Muscle of arm (tissue), 14 donors: Measurements from ENCODE around the gene FABP3. TPM values are rescaled to one million over a fixed set of nuclear protein-coding genes. Genes with fewer than 3 reads are reported as not detected.

Source experiments
- DNase-seq: peaks from one replicate; pipeline ENCODE4 v3.0.0-alpha.2; 2013
- long read RNA-seq, 11 donors: transcript quantifications; one replicate each; lab custom pipeline, GENCODE V29; 2026
- polyA plus RNA-seq, 12 donors: library from polyadenylated mRNA; unstranded; fragments of 120-200 nt; gene quantifications; one replicate each; pipeline ENCODE4 v1.2.1, GENCODE V29; 2013; ENCODE audit not compliant: insufficient read length in 12 of 12

Gene FABP3
- 100 to 1,000 TPM in 10 of 12 donors, 10 to 100 TPM in 1, not detected in 1; 96.3 to 205 (median 159) TPM for polyA plus RNA-seq
- long read RNA-seq, donor 1, transcript FABP3-201 (4 exons, 725 nt): major isoform, 25 of 32 reads
- long read RNA-seq, donor 1, partial matches to known transcripts: 5 of 32 reads
- long read RNA-seq, donor 1, other reads (novel, unspliced or antisense): 0 of 32 reads
- long read RNA-seq, donor 2, transcript FABP3-201 (4 exons, 725 nt): major isoform, 108 of 145 reads
- long read RNA-seq, donor 2, transcript FABP3-203 (3 exons, 535 nt): minor isoform, 17 of 145 reads
- long read RNA-seq, donor 2, partial matches to known transcripts: 20 of 145 reads
- long read RNA-seq, donor 2, other reads (novel, unspliced or antisense): 0 of 145 reads
- long read RNA-seq, donor 3, transcript FABP3-201 (4 exons, 725 nt): major isoform, 36 of 39 reads
- long read RNA-seq, donor 3, partial matches to known transcripts: 0 of 39 reads
- long read RNA-seq, donor 3, other reads (novel, unspliced or antisense): 0 of 39 reads
- long read RNA-seq, donor 4, transcript FABP3-201 (4 exons, 725 nt): major isoform, 37 of 51 reads
- long read RNA-seq, donor 4, transcript FABP3-203 (3 exons, 535 nt): minor isoform, 9 of 51 reads
- long read RNA-seq, donor 4, partial matches to known transcripts: 5 of 51 reads
- long read RNA-seq, donor 4, other reads (novel, unspliced or antisense): 0 of 51 reads
- long read RNA-seq, donor 5, transcript FABP3-201 (4 exons, 725 nt): major isoform, 114 of 120 reads
- long read RNA-seq, donor 5, transcript FABP3-203 (3 exons, 535 nt): minor isoform, 5 of 120 reads
- long read RNA-seq, donor 5, partial matches to known transcripts: 0 of 120 reads
- long read RNA-seq, donor 5, other reads (novel, unspliced or antisense): 0 of 120 reads
- long read RNA-seq, donor 6, transcript FABP3-203 (3 exons, 535 nt): minor isoform, 6 of 89 reads
- long read RNA-seq, donor 6, transcript FABP3-201 (4 exons, 725 nt): major isoform, 69 of 89 reads
- long read RNA-seq, donor 6, partial matches to known transcripts: 9 of 89 reads
- long read RNA-seq, donor 6, other reads (novel, unspliced or antisense): 5 of 89 reads
- long read RNA-seq, donor 7, transcript FABP3-201 (4 exons, 725 nt): major isoform, 41 of 51 reads
- long read RNA-seq, donor 7, partial matches to known transcripts: 7 of 51 reads
- long read RNA-seq, donor 7, other reads (novel, unspliced or antisense): 0 of 51 reads
- long read RNA-seq, donor 8, transcript FABP3-201 (4 exons, 725 nt): major isoform, 110 of 116 reads
- long read RNA-seq, donor 8, transcript FABP3-203 (3 exons, 535 nt): minor isoform, 6 of 116 reads
- long read RNA-seq, donor 8, partial matches to known transcripts: 0 of 116 reads
- long read RNA-seq, donor 8, other reads (novel, unspliced or antisense): 0 of 116 reads
- long read RNA-seq, donor 9, transcript FABP3-201 (4 exons, 725 nt): major isoform, 43 of 45 reads
- long read RNA-seq, donor 9, partial matches to known transcripts: 0 of 45 reads
- long read RNA-seq, donor 9, other reads (novel, unspliced or antisense): 0 of 45 reads
- long read RNA-seq, donor 10, transcript FABP3-201 (4 exons, 725 nt): major isoform, 64 of 67 reads
- long read RNA-seq, donor 10, partial matches to known transcripts: 0 of 67 reads
- long read RNA-seq, donor 10, other reads (novel, unspliced or antisense): 0 of 67 reads
- long read RNA-seq, donor 11, transcript FABP3-201 (4 exons, 725 nt): major isoform, 121 of 147 reads
- long read RNA-seq, donor 11, transcript FABP3-203 (3 exons, 535 nt): minor isoform, 6 of 147 reads
- long read RNA-seq, donor 11, partial matches to known transcripts: 20 of 147 reads
- long read RNA-seq, donor 11, other reads (novel, unspliced or antisense): 0 of 147 reads

GRCh38 chr1:31373056-31373896 lies at the start of gene FABP3:
TSS of gene FABP3 (minus strand) at chr1:31373076. CDS start at chr1:31373014, 62 bp downstream.
- peak; percentile 83 for DNase-seq

- no peak for DNase-seq
Measured at GRCh38 chr1:31421371-31422040, 48.6 kb upstream of the FABP3 start.

- DNase-seq: no peak
Measured at GRCh38 chr1:31420716-31421115, 47.8 kb upstream of the FABP3 start.

GRCh38 chr1:31418626-31419323 lies 45.9 kb upstream of the FABP3 start:
- DNase-seq: no peak

- no peak for DNase-seq
Measured at GRCh38 chr1:31417148-31417547, 44.3 kb upstream of the FABP3 start.

GRCh38 chr1:31416101-31416736 lies 43.3 kb upstream of the FABP3 start:
- no peak for DNase-seq

- no peak for DNase-seq
Measured at GRCh38 chr1:31415658-31416057, 42.8 kb upstream of the FABP3 start.

- no peak for DNase-seq
Measured at GRCh38 chr1:31414980-31415370, 42.1 kb upstream of the FABP3 start.

GRCh38 chr1:31413405-31414001 lies 40.6 kb upstream of the FABP3 start:
- DNase-seq: peak; percentile 65

GRCh38 chr1:31412732-31413404 lies 40.0 kb upstream of the FABP3 start, which contains the start of gene SERINC2:
TSS of gene SERINC2 (plus strand) at chr1:31413213. CDS start at chr1:31413266, 53 bp downstream.
- no peak for DNase-seq

GRCh38 chr1:31412205-31412604 lies 39.3 kb upstream of the FABP3 start:
- DNase-seq: no peak

- DNase-seq: no peak
Measured at GRCh38 chr1:31410871-31411270, 38.0 kb upstream of the FABP3 start.

- DNase-seq: no peak
Measured at GRCh38 chr1:31409946-31410858, 37.3 kb upstream of the FABP3 start.

- no peak for DNase-seq
Measured at GRCh38 chr1:31408788-31409318, 36.0 kb upstream of the FABP3 start.

GRCh38 chr1:31407029-31407626 lies 34.3 kb upstream of the FABP3 start:
- DNase-seq: no peak
